ENCODE measurements around the gene KERA. TPM values are rescaled to one million over a fixed set of nuclear protein-coding genes. Genes with fewer than 3 reads are reported as not detected.

Gene KERA
- total RNA-seq, 4 donors from 2014 or later = not detected

DNA sequence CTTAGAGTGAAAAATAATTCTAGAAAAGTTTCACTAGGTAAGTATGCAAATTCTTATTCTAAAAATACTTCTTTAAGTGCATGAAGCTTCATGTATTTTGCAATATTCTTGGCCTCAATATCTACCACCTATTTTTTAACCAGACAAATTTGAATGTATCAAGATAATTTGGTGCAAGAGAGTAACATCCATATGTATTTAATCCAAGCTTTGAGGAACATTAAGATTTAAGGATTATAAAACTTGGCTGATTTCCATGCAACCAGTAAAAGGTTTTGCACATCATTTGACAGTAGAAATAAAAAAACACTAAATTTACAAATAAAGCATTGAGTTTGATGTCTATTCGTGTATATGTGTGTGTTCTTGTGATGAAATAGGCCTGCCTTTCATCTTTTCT, 45.8 kb upstream of the KERA start:
- DNase-seq = no peak
- H3K27me3 ChIP-seq = no peaks in the 10 kb centered on the region
- 32 to 33% methylated on average over 1 of the region's 1 CpG for WGBS, 2 donors (ENCODE audit: low coverage in 1 of 2)
- in situ Hi-C loops (cut with MboI; ENCODE audit: low pct_ligation_motif_present in 1 of 4, low pct_unique_long_range_greater_than_20kb in 1 of 4, low sequenced_read_pairs in 3 of 4) (loop anchor here in 1 of 4 donors (10.0 kb wide), 1 partner anchor 119 kb away; no protein-coding TSS in a partner anchor), intact Hi-C loops (cut with DNase I; ENCODE audit: low total_unique reads) (no loop called here)
- H3K36me3 ChIP-seq = no peaks in the 10 kb centered on the region
- peaks cover 0 to 4% (median 0%) of the 10 kb centered on the region in 4 donors for H3K4me1 ChIP-seq
- H3K27ac ChIP-seq = no peak overlapping the region
- no peak overlapping the region for H3K4me3 ChIP-seq
- TF ChIP-seq POLR2A (IDR thresholded peaks at IDR 0.05) (no peak), POLR2AphosphoS5 (IDR thresholded peaks at IDR 0.05) (no peak), EP300 (IDR thresholded peaks at IDR 0.05; ENCODE audit: low read depth) (no peak)
- TF ChIP-seq, protein P1, sequence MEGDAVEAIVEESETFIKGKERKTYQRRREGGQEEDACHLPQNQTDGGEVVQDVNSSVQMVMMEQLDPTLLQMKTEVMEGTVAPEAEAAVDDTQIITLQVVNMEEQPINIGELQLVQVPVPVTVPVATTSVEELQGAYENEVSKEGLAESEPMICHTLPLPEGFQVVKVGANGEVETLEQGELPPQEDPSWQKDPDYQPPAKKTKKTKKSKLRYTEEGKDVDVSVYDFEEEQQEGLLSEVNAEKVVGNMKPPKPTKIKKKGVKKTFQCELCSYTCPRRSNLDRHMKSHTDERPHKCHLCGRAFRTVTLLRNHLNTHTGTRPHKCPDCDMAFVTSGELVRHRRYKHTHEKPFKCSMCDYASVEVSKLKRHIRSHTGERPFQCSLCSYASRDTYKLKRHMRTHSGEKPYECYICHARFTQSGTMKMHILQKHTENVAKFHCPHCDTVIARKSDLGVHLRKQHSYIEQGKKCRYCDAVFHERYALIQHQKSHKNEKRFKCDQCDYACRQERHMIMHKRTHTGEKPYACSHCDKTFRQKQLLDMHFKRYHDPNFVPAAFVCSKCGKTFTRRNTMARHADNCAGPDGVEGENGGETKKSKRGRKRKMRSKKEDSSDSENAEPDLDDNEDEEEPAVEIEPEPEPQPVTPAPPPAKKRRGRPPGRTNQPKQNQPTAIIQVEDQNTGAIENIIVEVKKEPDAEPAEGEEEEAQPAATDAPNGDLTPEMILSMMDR (IDR thresholded peaks at IDR 0.05) = no peak
- H3K9me3 ChIP-seq = no peaks in the 10 kb centered on the region

DNA sequence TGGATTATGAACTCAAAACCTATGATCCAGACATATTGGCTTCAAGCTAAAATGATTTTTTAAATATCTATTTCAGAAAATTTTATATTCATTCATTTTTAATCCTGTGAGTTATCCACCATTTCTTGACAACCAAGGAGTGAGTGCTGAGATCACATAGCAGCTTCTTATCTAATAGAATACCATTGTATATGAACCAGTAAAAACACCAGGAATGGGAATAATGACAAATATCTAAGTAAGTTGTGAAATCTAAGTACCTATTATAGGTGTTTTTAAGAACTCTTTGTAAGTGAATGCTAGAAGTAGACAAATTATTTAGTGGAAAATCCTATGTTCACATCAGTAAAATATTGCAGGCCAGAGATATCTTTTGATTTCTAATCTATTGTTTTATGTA, 45.3 kb upstream of the KERA start:
- peaks cover 0 to 4% (median 0%) of the 10 kb centered on the region in 4 donors for H3K4me1 ChIP-seq
- no peak overlapping the region for H3K4me3 ChIP-seq
- intact Hi-C loops (cut with DNase I; ENCODE audit: low total_unique reads) = no loop called here
- no peak for TF ChIP-seq POLR2AphosphoS5 (IDR thresholded peaks at IDR 0.05)
- no peak for TF ChIP-seq POLR2A (IDR thresholded peaks at IDR 0.05)
- TF ChIP-seq EP300 (IDR thresholded peaks at IDR 0.05; ENCODE audit: low read depth) = no peak
- TF ChIP-seq, protein P1 (IDR thresholded peaks at IDR 0.05) = no peak
- no peaks in the 10 kb centered on the region for H3K27me3 ChIP-seq
- in situ Hi-C loops (cut with MboI; ENCODE audit: low pct_ligation_motif_present in 1 of 4, low pct_unique_long_range_greater_than_20kb in 1 of 4, low sequenced_read_pairs in 3 of 4) = loop anchor here in 1 of 4 donors (10.0 kb wide), 1 partner anchor 118 kb away; no protein-coding TSS in a partner anchor
- no peaks in the 10 kb centered on the region for H3K36me3 ChIP-seq
- H3K9me3 ChIP-seq = no peaks in the 10 kb centered on the region
- H3K27ac ChIP-seq = no peak overlapping the region
- no peak for DNase-seq

GRCh38 chr12:91100906-91101305, 43.1 kb upstream of the KERA start:
- Histone ChIP-seq H3K9me3 (no peaks in the 10 kb centered on the region), H3K27ac (no peak overlapping the region), H3K4me3 (no peak overlapping the region), H3K27me3 (no peaks in the 10 kb centered on the region), H3K36me3 (no peaks in the 10 kb centered on the region), H3K4me1 (peaks cover 0 to 4% (median 0%) of the 10 kb centered on the region in 4 donors)
- intact Hi-C loops (cut with DNase I; ENCODE audit: low total_unique reads) (no loop called here), in situ Hi-C loops (cut with MboI; ENCODE audit: low pct_ligation_motif_present in 1 of 4, low pct_unique_long_range_greater_than_20kb in 1 of 4, low sequenced_read_pairs in 3 of 4) (loop anchor here in 1 of 4 donors (10.0 kb wide), 1 partner anchor 116 kb away; no protein-coding TSS in a partner anchor)
- 60 to 71% methylated on average over 2 of the region's 2 CpGs for WGBS, 2 donors (ENCODE audit: low coverage in 1 of 2)
- no peak for TF ChIP-seq POLR2A (IDR thresholded peaks at IDR 0.05)
- no peak for TF ChIP-seq EP300 (IDR thresholded peaks at IDR 0.05; ENCODE audit: low read depth)
- TF ChIP-seq, protein P1 (IDR thresholded peaks at IDR 0.05) = no peak
- TF ChIP-seq POLR2AphosphoS5 (IDR thresholded peaks at IDR 0.05) = no peak
- no peak for DNase-seq

DNA sequence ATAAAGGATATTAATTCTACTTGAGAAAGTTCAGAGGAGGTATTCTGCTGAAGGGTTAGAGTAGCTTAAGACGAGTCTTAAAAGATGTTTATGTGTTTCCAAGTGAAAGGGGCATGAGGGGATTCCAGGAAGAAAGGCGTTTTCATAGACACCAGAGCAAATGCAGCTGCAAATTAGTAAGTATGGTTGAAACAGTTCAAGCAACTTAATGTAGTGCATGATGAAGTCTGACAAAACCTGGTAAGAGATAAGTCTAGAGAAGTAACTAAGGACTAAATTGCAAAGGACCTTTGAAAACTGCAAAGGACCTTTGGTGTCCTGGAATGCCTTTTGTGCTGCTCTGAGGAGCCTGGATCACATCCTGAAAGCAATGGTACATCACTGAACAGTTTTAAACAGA, 42.0 kb upstream of the KERA start:
- H3K9me3 ChIP-seq = no peaks in the 10 kb centered on the region
- H3K27me3 ChIP-seq = no peaks in the 10 kb centered on the region
- intact Hi-C loops (cut with DNase I; ENCODE audit: low total_unique reads) = no loop called here
- WGBS, 2 donors (ENCODE audit: low coverage in 1 of 2) = 46 to 53% methylated on average over 2 of the region's 2 CpGs
- H3K27ac ChIP-seq = peak overlapping the region in 3 of 4 donors; percentile 0 to 55 (median 16)
- peaks cover 0 to 4% (median 0%) of the 10 kb centered on the region in 4 donors for H3K4me1 ChIP-seq
- in situ Hi-C loops (cut with MboI; ENCODE audit: low pct_ligation_motif_present in 1 of 4, low pct_unique_long_range_greater_than_20kb in 1 of 4, low sequenced_read_pairs in 3 of 4) = loop anchor here in 1 of 4 donors (10.0 kb wide), 1 partner anchor 115 kb away; no protein-coding TSS in a partner anchor
- H3K36me3 ChIP-seq = no peaks in the 10 kb centered on the region
- DNase-seq = no peak
- no peak overlapping the region for H3K4me3 ChIP-seq
- TF ChIP-seq, protein P1 (IDR thresholded peaks at IDR 0.05) = no peak
- TF ChIP-seq EP300 (IDR thresholded peaks at IDR 0.05; ENCODE audit: low read depth) (no peak), POLR2AphosphoS5 (IDR thresholded peaks at IDR 0.05) (no peak), POLR2A (IDR thresholded peaks at IDR 0.05) (no peak)
